ENCODE data around the gene PSMD13.

PSMD13 gene

GRCh38 chr11:287821-288477 is 51.2 kb downstream of the PSMD13 start:
- H2AFZ ChIP-seq (ENCODE audit: low read depth, low read length, severe bottlenecking), result no peak overlapping the region
- H3K27ac ChIP-seq (ENCODE audit: low read depth, low read length), result no peak overlapping the region
- H3K9me2 ChIP-seq (replicated peaks; ENCODE audit: insufficient read depth, low read length), result no peaks in the 10 kb centered on the region
- TF ChIP-seq EZH2phosphoT487 (conservative IDR thresholded peaks at IDR 0.05; ENCODE audit: low read length) (no peak), CTCF (IDR thresholded peaks at IDR 0.05; ENCODE audit: insufficient read depth, low read length, poor library complexity, severe bottlenecking) (no peak)
- H3K4me2 ChIP-seq (ENCODE audit: low read depth, low read length, poor library complexity, severe bottlenecking), result peak overlapping the region; percentile 90
- H3K9me3 ChIP-seq (ENCODE audit: insufficient read depth, low read length), result no peaks in the 10 kb centered on the region
- H3K36me3 ChIP-seq (ENCODE audit: low read length), result no peaks in the 10 kb centered on the region
- peak overlapping the region; percentile 61 for H3K9ac ChIP-seq (ENCODE audit: low read length)
- no peaks in the 10 kb centered on the region for H4K20me1 ChIP-seq (ENCODE audit: low read depth, low read length)
- H3K79me2 ChIP-seq (ENCODE audit: insufficient read depth, low read length), result no peaks in the 10 kb centered on the region
- H3F3A ChIP-seq (ENCODE audit: insufficient read depth), result no peaks in the 10 kb centered on the region
- peak overlapping the region; percentile 78 for H3K4me3 ChIP-seq (ENCODE audit: insufficient read depth, low read length, poor library complexity, severe bottlenecking)
- H3K27me3 ChIP-seq (ENCODE audit: low read length), result no peaks in the 10 kb centered on the region

DNA sequence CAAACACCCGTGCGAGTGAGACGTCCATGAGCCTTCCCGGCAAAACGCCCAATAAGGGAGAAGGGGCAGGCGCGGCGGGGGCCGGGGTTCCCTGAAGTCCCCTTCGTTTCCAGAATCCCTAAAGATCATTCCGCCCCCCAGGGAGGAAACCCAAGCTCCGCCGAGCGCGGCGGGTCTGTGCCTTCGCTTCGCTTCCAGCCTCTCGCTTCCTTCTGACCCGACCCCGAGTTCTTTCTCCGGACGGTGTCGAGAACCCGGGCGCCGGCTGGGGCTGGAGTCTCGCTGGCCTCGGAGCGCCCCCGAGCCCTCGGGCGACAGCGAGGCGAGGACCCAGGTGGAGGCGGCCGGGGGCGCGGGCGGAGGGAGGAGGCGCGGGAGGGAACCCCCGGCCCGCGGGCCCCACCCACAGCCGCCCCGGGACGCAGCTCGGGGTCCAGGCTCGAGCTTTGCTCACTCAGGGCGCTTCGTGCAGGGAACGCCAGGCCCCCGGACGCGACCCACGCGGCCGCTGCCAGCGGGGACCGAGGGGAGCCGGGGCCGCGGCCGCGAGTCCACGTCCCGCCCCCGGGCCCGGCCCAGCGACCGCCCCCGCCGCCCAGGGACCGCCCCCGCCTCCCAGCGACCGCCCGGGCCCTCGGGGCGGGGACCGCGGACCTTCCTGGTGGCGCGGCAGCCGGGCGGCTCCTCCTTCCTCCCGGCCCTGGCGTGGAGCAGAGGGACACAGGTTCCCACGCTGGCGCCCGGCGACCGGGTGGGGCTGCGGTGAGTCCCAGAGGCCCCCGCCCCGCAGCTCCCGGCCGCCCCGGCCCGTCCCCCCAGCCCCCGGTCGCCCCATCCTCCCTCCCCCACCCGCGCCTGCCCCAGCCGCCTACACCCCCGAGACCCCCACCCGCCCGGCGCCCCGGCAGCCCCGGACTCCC is 52.0 kb downstream of the PSMD13 start, which contains the start of gene PGGHG:
Gene PGGHG, plus strand, starts transcription at position 649 of the 920 bp plus-strand sequence. CDS start 691 bp downstream, outside the sequence.
- H3K9ac ChIP-seq (ENCODE audit: low read length), result peak within 1 kb of the TSS; percentile 61
- H2AFZ ChIP-seq (ENCODE audit: low read depth, low read length, severe bottlenecking), result peak within 1 kb of the TSS; percentile 99
- TF ChIP-seq CTCF (IDR thresholded peaks at IDR 0.05; ENCODE audit: insufficient read depth, low read length, poor library complexity, severe bottlenecking) (no peak), EZH2phosphoT487 (conservative IDR thresholded peaks at IDR 0.05; ENCODE audit: low read length) (no peak)
- no peaks in the 10 kb centered on the region for H3K27me3 ChIP-seq (ENCODE audit: low read length)
- H3K4me3 ChIP-seq (ENCODE audit: insufficient read depth, low read length, poor library complexity, severe bottlenecking), result peak within 1 kb of the TSS; percentile 78
- H3K4me2 ChIP-seq (ENCODE audit: low read depth, low read length, poor library complexity, severe bottlenecking), result peak within 1 kb of the TSS; percentile 90
- no peaks in the 10 kb centered on the region for H3K9me3 ChIP-seq (ENCODE audit: insufficient read depth, low read length)
- H3K9me2 ChIP-seq (replicated peaks; ENCODE audit: insufficient read depth, low read length), result no peaks in the 10 kb centered on the region
- H3K27ac ChIP-seq (ENCODE audit: low read depth, low read length), result no peak within 1 kb of the TSS
- no peaks in the 10 kb centered on the region for H3F3A ChIP-seq (ENCODE audit: insufficient read depth)
- H3K36me3 ChIP-seq (ENCODE audit: low read length), result no peaks in the 10 kb centered on the region
- H3K79me2 ChIP-seq (ENCODE audit: insufficient read depth, low read length), result no peaks in the 10 kb centered on the region
- H4K20me1 ChIP-seq (ENCODE audit: low read depth, low read length), result no peaks in the 10 kb centered on the region

GRCh38 chr11:289398-289711 is 52.6 kb downstream of the PSMD13 start:
- no peaks in the 10 kb centered on the region for H3K36me3 ChIP-seq (ENCODE audit: low read length)
- H3K27me3 ChIP-seq (ENCODE audit: low read length), result no peaks in the 10 kb centered on the region
- peak overlapping the region; percentile 61; the same call in 1 of the 2 replicates for H3K9ac ChIP-seq (ENCODE audit: low read length)
- H4K20me1 ChIP-seq (ENCODE audit: low read depth, low read length), result no peaks in the 10 kb centered on the region
- no peak overlapping the region for H3K27ac ChIP-seq (ENCODE audit: low read depth, low read length)
- H3F3A ChIP-seq (ENCODE audit: insufficient read depth), result no peaks in the 10 kb centered on the region
- TF ChIP-seq EZH2phosphoT487 (conservative IDR thresholded peaks at IDR 0.05; ENCODE audit: low read length) (no peak), CTCF (IDR thresholded peaks at IDR 0.05; ENCODE audit: insufficient read depth, low read length, poor library complexity, severe bottlenecking) (no peak)
- no peaks in the 10 kb centered on the region for H3K9me2 ChIP-seq (replicated peaks; ENCODE audit: insufficient read depth, low read length)
- H3K4me2 ChIP-seq (ENCODE audit: low read depth, low read length, poor library complexity, severe bottlenecking), result peak overlapping the region; percentile 90
- no peak overlapping the region for H2AFZ ChIP-seq (ENCODE audit: low read depth, low read length, severe bottlenecking)
- H3K4me3 ChIP-seq (ENCODE audit: insufficient read depth, low read length, poor library complexity, severe bottlenecking), result peak overlapping the region; percentile 31
- H3K79me2 ChIP-seq (ENCODE audit: insufficient read depth, low read length), result no peaks in the 10 kb centered on the region
- H3K9me3 ChIP-seq (ENCODE audit: insufficient read depth, low read length), result no peaks in the 10 kb centered on the region
